ENCODE results near the gene JPH2. TPM values are rescaled to one million over a fixed set of nuclear protein-coding genes. Genes with fewer than 3 reads are reported as not detected.

The JPH2 gene
- total RNA-seq, 1 experiment from 2014 or later = 0.17 TPM

- Histone ChIP-seq H3K36me3 (ENCODE audit: control insufficient read depth in 1 of 2, insufficient read depth in 2 of 2, low read length in 2 of 2) (no peaks in the 10 kb centered on the region), H3K4me2 (ENCODE audit: low read length) (no peak overlapping the region), H3K9me2 (ENCODE audit: insufficient read depth) (no peaks in the 10 kb centered on the region), H3K4me1 (ENCODE audit: control insufficient read depth in 1 of 2, insufficient read depth in 2 of 2, low read length in 2 of 2) (peaks cover 14 to 21% of the 10 kb centered on the region in 2 experiments), H3K27ac (ENCODE audit: low read depth, low read length) (no peak overlapping the region), H2AFZ (ENCODE audit: low read depth, low read length, poor library complexity, severe bottlenecking) (no peak overlapping the region), H3K9me3 (ENCODE audit: control insufficient read depth in 1 of 2, insufficient read depth in 1 of 2, low read depth in 1 of 2, low read length in 2 of 2) (no peaks in the 10 kb centered on the region), H3K27me3 (ENCODE audit: insufficient read depth, low read length) (no peaks in the 10 kb centered on the region), H3K79me2 (ENCODE audit: insufficient read depth, low read length) (no peaks in the 10 kb centered on the region), H3K9ac (ENCODE audit: low read length) (no peak overlapping the region), H3K4me3 (replicated peaks in 1 of 2; ENCODE audit: low read depth in 1 of 2, low read length in 2 of 2) (no peak overlapping the region), H4K20me1 (ENCODE audit: insufficient read depth) (no peaks in the 10 kb centered on the region)
- CTCF ChIA-PET = interaction anchor here (1.2 to 2.3 kb wide), 2 partner anchors 10 to 11 kb away, joined by 3 to 10 read pairs; no protein-coding TSS in a partner anchor
- no peak for DNase-seq (ENCODE audit: low read depth, low spot score)
- TF ChIP-seq, protein P1, sequence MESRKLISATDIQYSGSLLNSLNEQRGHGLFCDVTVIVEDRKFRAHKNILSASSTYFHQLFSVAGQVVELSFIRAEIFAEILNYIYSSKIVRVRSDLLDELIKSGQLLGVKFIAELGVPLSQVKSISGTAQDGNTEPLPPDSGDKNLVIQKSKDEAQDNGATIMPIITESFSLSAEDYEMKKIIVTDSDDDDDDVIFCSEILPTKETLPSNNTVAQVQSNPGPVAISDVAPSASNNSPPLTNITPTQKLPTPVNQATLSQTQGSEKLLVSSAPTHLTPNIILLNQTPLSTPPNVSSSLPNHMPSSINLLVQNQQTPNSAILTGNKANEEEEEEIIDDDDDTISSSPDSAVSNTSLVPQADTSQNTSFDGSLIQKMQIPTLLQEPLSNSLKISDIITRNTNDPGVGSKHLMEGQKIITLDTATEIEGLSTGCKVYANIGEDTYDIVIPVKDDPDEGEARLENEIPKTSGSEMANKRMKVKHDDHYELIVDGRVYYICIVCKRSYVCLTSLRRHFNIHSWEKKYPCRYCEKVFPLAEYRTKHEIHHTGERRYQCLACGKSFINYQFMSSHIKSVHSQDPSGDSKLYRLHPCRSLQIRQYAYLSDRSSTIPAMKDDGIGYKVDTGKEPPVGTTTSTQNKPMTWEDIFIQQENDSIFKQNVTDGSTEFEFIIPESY (IDR thresholded peaks at IDR 0.05; ENCODE audit: extremely low read depth, insufficient replicate concordance, low read length) = no peak
- TF ChIP-seq CBX3 (IDR thresholded peaks at IDR 0.05; ENCODE audit: low read depth) = no peak
- TF ChIP-seq EZH2phosphoT487 (IDR thresholded peaks at IDR 0.05; ENCODE audit: borderline replicate concordance) = no peak
- no peak for TF ChIP-seq JUND (IDR thresholded peaks at IDR 0.05)
- intact Hi-C loops (cut with micrococcal nuclease) = no loop called here
- ATAC-seq = 0 out of 2 replicates have a peak, but pooled peaks have one; percentile 47
- RAD21 ChIA-PET (ENCODE audit: low non-redundant PET in 1 of 2, low total read pairs in 2 of 2, uncharacterized antibody in 2 of 2, unreplicated experiment in 2 of 2) = no interaction called here
- POLR2A ChIA-PET = no interaction called here
- no TSS peak for BruUV-seq (replicated peaks)
Measured at GRCh38 chr20:44228465-44229258, 41.7 kb upstream of the JPH2 start.

GRCh38 chr20:44224637-44225036 lies 37.6 kb upstream of the JPH2 start:
- Histone ChIP-seq H3K4me3 (replicated peaks in 1 of 2; ENCODE audit: low read depth in 1 of 2, low read length in 2 of 2) (no peak overlapping the region), H3K9me3 (ENCODE audit: control insufficient read depth in 1 of 2, insufficient read depth in 1 of 2, low read depth in 1 of 2, low read length in 2 of 2) (no peaks in the 10 kb centered on the region), H2AFZ (ENCODE audit: low read depth, low read length, poor library complexity, severe bottlenecking) (no peak overlapping the region), H3K4me2 (ENCODE audit: low read length) (no peak overlapping the region), H4K20me1 (ENCODE audit: insufficient read depth) (no peaks in the 10 kb centered on the region), H3K79me2 (ENCODE audit: insufficient read depth, low read length) (no peaks in the 10 kb centered on the region), H3K4me1 (ENCODE audit: control insufficient read depth in 1 of 2, insufficient read depth in 2 of 2, low read length in 2 of 2) (peaks cover 6 to 12% of the 10 kb centered on the region in 2 experiments; a peak in 3 of 4 replicates), H3K9ac (ENCODE audit: low read length) (no peak overlapping the region), H3K9me2 (ENCODE audit: insufficient read depth) (no peaks in the 10 kb centered on the region), H3K36me3 (ENCODE audit: control insufficient read depth in 1 of 2, insufficient read depth in 2 of 2, low read length in 2 of 2) (no peaks in the 10 kb centered on the region), H3K27ac (ENCODE audit: low read depth, low read length) (no peak overlapping the region), H3K27me3 (ENCODE audit: insufficient read depth, low read length) (no peaks in the 10 kb centered on the region)
- no TSS peak for BruUV-seq (replicated peaks)
- ChIA-PET CTCF (interaction anchor here (1.6 kb wide), 1 partner anchor 161 kb away, joined by 4 read pairs; no protein-coding TSS in a partner anchor), POLR2A (no interaction called here), RAD21 (ENCODE audit: low non-redundant PET in 1 of 2, low total read pairs in 2 of 2, uncharacterized antibody in 2 of 2, unreplicated experiment in 2 of 2) (no interaction called here)
- ATAC-seq = no peak
- TF ChIP-seq CBX3 (IDR thresholded peaks at IDR 0.05; ENCODE audit: low read depth) (no peak), EZH2phosphoT487 (IDR thresholded peaks at IDR 0.05; ENCODE audit: borderline replicate concordance) (no peak)
- TF ChIP-seq, protein P2, sequence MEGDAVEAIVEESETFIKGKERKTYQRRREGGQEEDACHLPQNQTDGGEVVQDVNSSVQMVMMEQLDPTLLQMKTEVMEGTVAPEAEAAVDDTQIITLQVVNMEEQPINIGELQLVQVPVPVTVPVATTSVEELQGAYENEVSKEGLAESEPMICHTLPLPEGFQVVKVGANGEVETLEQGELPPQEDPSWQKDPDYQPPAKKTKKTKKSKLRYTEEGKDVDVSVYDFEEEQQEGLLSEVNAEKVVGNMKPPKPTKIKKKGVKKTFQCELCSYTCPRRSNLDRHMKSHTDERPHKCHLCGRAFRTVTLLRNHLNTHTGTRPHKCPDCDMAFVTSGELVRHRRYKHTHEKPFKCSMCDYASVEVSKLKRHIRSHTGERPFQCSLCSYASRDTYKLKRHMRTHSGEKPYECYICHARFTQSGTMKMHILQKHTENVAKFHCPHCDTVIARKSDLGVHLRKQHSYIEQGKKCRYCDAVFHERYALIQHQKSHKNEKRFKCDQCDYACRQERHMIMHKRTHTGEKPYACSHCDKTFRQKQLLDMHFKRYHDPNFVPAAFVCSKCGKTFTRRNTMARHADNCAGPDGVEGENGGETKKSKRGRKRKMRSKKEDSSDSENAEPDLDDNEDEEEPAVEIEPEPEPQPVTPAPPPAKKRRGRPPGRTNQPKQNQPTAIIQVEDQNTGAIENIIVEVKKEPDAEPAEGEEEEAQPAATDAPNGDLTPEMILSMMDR (IDR thresholded peaks at IDR 0.05 in 2 of 3, conservative IDR thresholded peaks at IDR 0.05 in 1 of 3; ENCODE audit: borderline replicate concordance in 1 of 3, insufficient read depth in 1 of 3, low read depth in 2 of 3, low read length in 2 of 3) = no peak
- DNase-seq (ENCODE audit: low read depth, low spot score) = no peak
- intact Hi-C loops (cut with micrococcal nuclease) = no loop called here
